ELR (cell line): ENCODE results near the gene ROPN1B.

Experiments used
- DNase-seq: peaks from one replicate; pipeline ENCODE4 v3.0.0-alpha.2; 2015; ENCODE audit warnings: low read depth

Gene ROPN1B

GRCh38 chr3:126005951-126006350 lies 37.0 kb downstream of the ROPN1B start:
- DNase-seq: peak; percentile 88

GRCh38 chr3:126008219-126008618 lies 39.2 kb downstream of the ROPN1B start:
- no peak for DNase-seq

GRCh38 chr3:126009181-126009580 lies 40.2 kb downstream of the ROPN1B start:
- no peak for DNase-seq

- no peak for DNase-seq
These were observed 44.8 kb downstream of the ROPN1B start for GRCh38 chr3:126013751-126014156.

- peak; percentile 32 for DNase-seq
These were observed 45.3 kb downstream of the ROPN1B start for GRCh38 chr3:126014252-126014651.

GRCh38 chr3:126015075-126015474 lies 46.1 kb downstream of the ROPN1B start:
- no peak for DNase-seq

- no peak for DNase-seq
These were observed 47.6 kb downstream of the ROPN1B start for GRCh38 chr3:126016616-126017015.

GRCh38 chr3:126017362-126017761 lies 48.4 kb downstream of the ROPN1B start:
- no peak for DNase-seq

GRCh38 chr3:126018545-126018944 lies 49.6 kb downstream of the ROPN1B start:
- DNase-seq: no peak

- DNase-seq: no peak
These were observed 50.0 kb downstream of the ROPN1B start for GRCh38 chr3:126018995-126019394.

GRCh38 chr3:126019683-126020082 lies 50.7 kb downstream of the ROPN1B start:
- no peak for DNase-seq

GRCh38 chr3:126021224-126021623 lies 52.2 kb downstream of the ROPN1B start:
- no peak for DNase-seq

- no peak for DNase-seq
These were observed 52.7 kb downstream of the ROPN1B start for GRCh38 chr3:126021702-126022101.

GRCh38 chr3:126022741-126023359 lies 53.9 kb downstream of the ROPN1B start:
- DNase-seq: no peak

- no peak for DNase-seq
These were observed 54.4 kb downstream of the ROPN1B start for GRCh38 chr3:126023390-126023789.

- no peak for DNase-seq
These were observed 55.3 kb downstream of the ROPN1B start for GRCh38 chr3:126024049-126024854.

- no peak for DNase-seq
These were observed 56.2 kb downstream of the ROPN1B start for GRCh38 chr3:126025116-126025729.

- DNase-seq: no peak
These were observed 56.9 kb downstream of the ROPN1B start for GRCh38 chr3:126025862-126026261.

- DNase-seq: no peak
These were observed 57.3 kb downstream of the ROPN1B start for GRCh38 chr3:126026277-126026751.

GRCh38 chr3:126026761-126027160 lies 57.8 kb downstream of the ROPN1B start:
- DNase-seq: no peak

GRCh38 chr3:126028096-126028495 lies 59.1 kb downstream of the ROPN1B start:
- no peak for DNase-seq

- DNase-seq: no peak
These were observed 60.3 kb downstream of the ROPN1B start for GRCh38 chr3:126029241-126029640.

GRCh38 chr3:126030455-126030854 lies 61.5 kb downstream of the ROPN1B start:
- DNase-seq: no peak
